Pancreas (tissue), 10 donors: ENCODE results near the gene CAMSAP3. TPM values are rescaled to one million over a fixed set of nuclear protein-coding genes. Genes with fewer than 3 reads are reported as not detected.

Source experiments
- ATAC-seq, 4 donors: fragments of 200-7000 bp; cut with Tn5 transposase; one replicate each; pipeline versions ENCODE4 v1.8.0 to v1.9.1; 2020; ENCODE audit warnings: mild to moderate bottlenecking in 4 of 4, moderate library complexity in 4 of 4
- DNase-seq, 6 donors: peaks; one replicate each; pipeline ENCODE4 v3.0.0-alpha.2; 2020
- FAIRE-seq: peaks from 2 replicates; lab custom pipeline; 2012; peaks lifted over from hg19 to GRCh38; lab: Jason Lieb, UNC
- H3K27ac ChIP-seq, 4 donors: fragments of 200-600 bp; sonication (generic); 1 replicate in 3 of 4; 2 replicates in 1 of 4; pipeline versions ENCODE4 v1.5.0 to v1.8.0; 2020
- H3K27me3 ChIP-seq, 4 donors: fragments of 200-600 bp; one replicate each; pipeline ENCODE4 v1.8.0; 2021
- H3K36me3 ChIP-seq, 3 donors: fragments of 200-600 bp; sonication (generic) in 1 of 3; one replicate each; pipeline versions ENCODE4 v1.5.0 to v1.8.0; 2020 to 2021
- H3K4me1 ChIP-seq, 3 donors: fragments of 200-600 bp; one replicate each; pipeline ENCODE4 v1.8.0; 2021
- H3K4me3 ChIP-seq, 4 donors: fragments of 200-600 bp; sonication (generic) in 2 of 4; one replicate each; pipeline versions ENCODE4 v1.5.0 to v1.8.0; 2020 to 2021
- H3K9me3 ChIP-seq, 4 donors: fragments of 200-600 bp; one replicate each; pipeline ENCODE4 v1.8.0; 2021
- WGBS, 2 donors: extraction: QIAGEN DNeasy Blood & Tissue Kit; methylation state at CpG; one replicate each; pipeline ENCODE4 v1.1.7; 2013; 5-methylcytosine and 5-hydroxymethylcytosine counted together
- intact Hi-C, 3 donors: fragments of 100-400 bp; cut with DNase I; formaldehyde crosslinking; loops; one replicate each; pipeline versions ENCODE4 v1.11.1 to v1.14.2; 2022
- polyA plus RNA-seq, 2 donors: library from polyadenylated mRNA; stranded (reverse); fragments of 200-250 nt; gene quantifications; one replicate each; pipeline ENCODE4 v1.2.3, GENCODE V29; 2013
- total RNA-seq, 6 donors: library from RNA; stranded (reverse); fragmentation: NEBNext Ultra II Directional in 4 of 6; extraction: Animal tissue kit (Norgen Biotek cat#: 25700) in 4 of 6; gene quantifications; one replicate each; pipeline versions ENCODE4 v1.2.1 to v1.2.4, GENCODE V29; 2021 to 2023
- TF ChIP-seq, protein P1 (sequence below), 4 donors: fragments of 200-600 bp; sonication (generic) in 3 of 4; IDR thresholded peaks; one replicate each; pipeline versions ENCODE4 v1.5.0 to v1.8.0; 2021; ENCODE audit warnings: antibody characterized with exemption in 4 of 4
- donor health status: healthy with polysubstance abuse.
- donor health status: DM: no; HTN: no; CAD: no; lungs with moderate emphysema.
- donor health status: DM: no; HTN: no; CAD: no.
- donor health status: control.
- donor health status: control.
- donor health status: Bipolar disorder and iron deficiency.
- donor health status: DM: yes; HTN: yes; CAD: no.
- donor health status: DM: no; HTN: no; CAD: no.
- donor health status: DM: no; HTN: no; CAD: no.
- donor health status: DM: yes; HTN: yes; CAD: no.

CAMSAP3 gene
- total and polyA plus RNA-seq, 8 donors, result 12.1 to 64.5 (median 23.5) TPM

- peak in 2 of 6 donors; percentile 51 to 77 for DNase-seq
- Histone ChIP-seq H3K4me1 (no peaks in the 10 kb centered on the region), H3K4me3 (no peak overlapping the region), H3K27ac (no peak overlapping the region), H3K36me3 (peaks cover 0 to 18% (median 13%) of the 10 kb centered on the region in 3 donors), H3K27me3 (no peaks in the 10 kb centered on the region), H3K9me3 (no peaks in the 10 kb centered on the region)
- no peak for FAIRE-seq
- TF ChIP-seq, protein P1, sequence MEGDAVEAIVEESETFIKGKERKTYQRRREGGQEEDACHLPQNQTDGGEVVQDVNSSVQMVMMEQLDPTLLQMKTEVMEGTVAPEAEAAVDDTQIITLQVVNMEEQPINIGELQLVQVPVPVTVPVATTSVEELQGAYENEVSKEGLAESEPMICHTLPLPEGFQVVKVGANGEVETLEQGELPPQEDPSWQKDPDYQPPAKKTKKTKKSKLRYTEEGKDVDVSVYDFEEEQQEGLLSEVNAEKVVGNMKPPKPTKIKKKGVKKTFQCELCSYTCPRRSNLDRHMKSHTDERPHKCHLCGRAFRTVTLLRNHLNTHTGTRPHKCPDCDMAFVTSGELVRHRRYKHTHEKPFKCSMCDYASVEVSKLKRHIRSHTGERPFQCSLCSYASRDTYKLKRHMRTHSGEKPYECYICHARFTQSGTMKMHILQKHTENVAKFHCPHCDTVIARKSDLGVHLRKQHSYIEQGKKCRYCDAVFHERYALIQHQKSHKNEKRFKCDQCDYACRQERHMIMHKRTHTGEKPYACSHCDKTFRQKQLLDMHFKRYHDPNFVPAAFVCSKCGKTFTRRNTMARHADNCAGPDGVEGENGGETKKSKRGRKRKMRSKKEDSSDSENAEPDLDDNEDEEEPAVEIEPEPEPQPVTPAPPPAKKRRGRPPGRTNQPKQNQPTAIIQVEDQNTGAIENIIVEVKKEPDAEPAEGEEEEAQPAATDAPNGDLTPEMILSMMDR (IDR thresholded peaks at IDR 0.05), result no peak
- intact Hi-C loops, result no loop called here
- no peak for ATAC-seq
- 82 to 84% methylated on average over 62 of the region's 62 CpGs for WGBS, 2 donors
Measured at GRCh38 chr19:7554990-7555864, 40.4 kb upstream of the CAMSAP3 start.

- ATAC-seq (no peak), FAIRE-seq (no peak), DNase-seq (peak in 1 of 6 donors; percentile 71)
- no peaks in the 10 kb centered on the region for H3K9me3 ChIP-seq
- no peaks in the 10 kb centered on the region for H3K27me3 ChIP-seq
- WGBS, 2 donors, result 95% methylated on average over 54 of the region's 54 CpGs
- intact Hi-C loops, result no loop called here
- no peak overlapping the region for H3K27ac ChIP-seq
- H3K36me3 ChIP-seq, result peaks cover 0 to 18% (median 13%) of the 10 kb centered on the region in 3 donors
- TF ChIP-seq, protein P1 (IDR thresholded peaks at IDR 0.05), result no peak
- H3K4me3 ChIP-seq, result no peak overlapping the region
- no peaks in the 10 kb centered on the region for H3K4me1 ChIP-seq
Measured at GRCh38 chr19:7556696-7557315, 38.9 kb upstream of the CAMSAP3 start.

- Histone ChIP-seq H3K27ac (no peak overlapping the region), H3K36me3 (peaks cover 0 to 18% (median 13%) of the 10 kb centered on the region in 3 donors), H3K4me1 (no peaks in the 10 kb centered on the region), H3K4me3 (no peak overlapping the region), H3K27me3 (no peaks in the 10 kb centered on the region), H3K9me3 (no peaks in the 10 kb centered on the region)
- WGBS, 2 donors, result 92 to 95% methylated on average over 18 of the region's 18 CpGs
- ATAC-seq (no peak), DNase-seq (no peak), FAIRE-seq (no peak)
- intact Hi-C loops, result no loop called here
- TF ChIP-seq, protein P1 (IDR thresholded peaks at IDR 0.05), result no peak
Measured at GRCh38 chr19:7558667-7559066, 37.0 kb upstream of the CAMSAP3 start.

DNA sequence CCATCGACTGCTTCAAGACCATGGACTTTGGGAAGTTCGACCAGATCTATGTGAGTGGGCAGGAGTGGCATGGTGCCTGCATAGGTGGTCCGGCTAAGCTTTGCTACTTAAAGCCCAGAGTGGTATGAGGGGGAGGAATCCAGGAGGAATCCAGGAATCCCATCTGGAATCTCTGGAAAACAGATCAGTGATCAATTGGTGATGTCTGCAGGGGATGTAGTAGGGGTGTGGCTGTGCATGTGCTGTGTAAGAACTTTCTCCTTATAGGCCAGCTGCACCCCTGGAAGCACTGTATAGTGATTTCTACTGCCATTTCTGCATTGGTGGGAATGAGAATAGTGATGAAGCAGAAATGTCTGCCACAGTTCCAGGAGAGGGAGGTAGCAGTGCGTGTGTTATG, 36.6 kb upstream of the CAMSAP3 start:
- Histone ChIP-seq H3K4me1 (no peaks in the 10 kb centered on the region), H3K27me3 (no peaks in the 10 kb centered on the region), H3K4me3 (no peak overlapping the region), H3K36me3 (peaks cover 0 to 18% (median 13%) of the 10 kb centered on the region in 3 donors), H3K9me3 (no peaks in the 10 kb centered on the region), H3K27ac (no peak overlapping the region)
- FAIRE-seq (no peak), DNase-seq (no peak), ATAC-seq (no peak)
- TF ChIP-seq, protein P1 (IDR thresholded peaks at IDR 0.05), result no peak
- 55 to 94% methylated on average over 4 of the region's 4 CpGs for WGBS, 2 donors
- intact Hi-C loops, result no loop called here
